Naive thymus-derived CD4-positive, alpha-beta T cell (primary cell): Measurements from ENCODE around the gene ZDHHC7. TPM values are rescaled to one million over a fixed set of nuclear protein-coding genes. Genes with fewer than 3 reads are reported as not detected.
A peak's percentile ranks its signal among the peaks of the same experiment; 100 is the strongest.

Experiments
- ATAC-seq: fragments of 150-1000 bp; cut with Tn5 transposase; 2 replicates; pipeline ENCODE4 v1.10.0; 2021; ENCODE audit warnings: mild to moderate bottlenecking, moderate library complexity
- CTCF ChIA-PET: fragments of 350-600 bp; sonication (Branson Sonifier 250); formaldehyde crosslinking; loops from one replicate; lab custom pipeline; 2021; ENCODE audit warnings: antibody characterized with exemption; lab: Charles Lee
- POLR2A ChIA-PET: fragments of 350-600 bp; sonication (Branson Sonifier 250); formaldehyde crosslinking; loops from one replicate; lab custom pipeline; 2021; ENCODE audit warnings: antibody characterized with exemption, inconsistent platforms; lab: Charles Lee
- DNase-seq, 9 donors: peaks; one replicate each; pipeline versions ENCODE4 v3.0.0 to v3.0.0-alpha.2; 2020 to 2022; ENCODE audit warnings: mixed read lengths in 1 of 9
- H3K27ac ChIP-seq: one replicate; pipeline ENCODE4 v1.7.0; 2013; ENCODE audit warnings: mild to moderate bottlenecking, low read depth, low read length, moderate library complexity
- H3K27me3 ChIP-seq, 2 donors: one replicate each; pipeline ENCODE4 v1.7.0; 2013; ENCODE audit warnings: low read length in 2 of 2, mild to moderate bottlenecking in 2 of 2, moderate library complexity in 2 of 2; ENCODE audit not compliant: control insufficient read depth in 2 of 2, insufficient read depth in 2 of 2
- H3K36me3 ChIP-seq, 3 experiments: 1 replicate in 2 of 3; 2 replicates in 1 of 3; pipeline ENCODE4 v1.7.0; 2013; ENCODE audit warnings: low read length in 3 of 3, mild to moderate bottlenecking in 3 of 3, moderate library complexity in 1 of 3; ENCODE audit not compliant: insufficient read depth in 3 of 3, control insufficient read depth in 2 of 3
- H3K4me1 ChIP-seq, 2 donors: one replicate each; pipeline ENCODE4 v1.7.0; 2013; ENCODE audit warnings: low read length in 2 of 2, mild to moderate bottlenecking in 2 of 2, moderate library complexity in 1 of 2; ENCODE audit not compliant: control insufficient read depth in 2 of 2, insufficient read depth in 2 of 2
- H3K4me3 ChIP-seq: 2 replicates; pipeline ENCODE4 v1.7.0; 2013; ENCODE audit warnings: mild to moderate bottlenecking, low read length
- H3K9me3 ChIP-seq, 3 experiments: 1 replicate in 2 of 3; 2 replicates in 1 of 3; pipeline ENCODE4 v1.7.0; 2013; ENCODE audit warnings: low read length in 3 of 3; ENCODE audit not compliant: control insufficient read depth in 2 of 3
- H3K27ac Mint-ChIP-seq, 9 donors: one replicate each; pipeline ENCODE4 v1.8.0; 2020 to 2022; ENCODE audit warnings: mixed read lengths in 9 of 9, mild to moderate bottlenecking in 8 of 9, moderate library complexity in 5 of 9, inconsistent platforms in 2 of 9
- H3K27me3 Mint-ChIP-seq, 5 donors: one replicate each; pipeline ENCODE4 v1.8.0; 2021 to 2022; ENCODE audit warnings: mixed read lengths in 5 of 5, mild to moderate bottlenecking in 1 of 5
- H3K36me3 Mint-ChIP-seq, 5 donors: one replicate each; pipeline ENCODE4 v1.8.0; 2020 to 2022; ENCODE audit warnings: mixed read lengths in 5 of 5, mild to moderate bottlenecking in 3 of 5, inconsistent platforms in 1 of 5
- H3K4me1 Mint-ChIP-seq, 7 donors: one replicate each; pipeline ENCODE4 v1.8.0; 2020 to 2022; ENCODE audit warnings: mixed read lengths in 7 of 7, mild to moderate bottlenecking in 3 of 7, inconsistent platforms in 1 of 7
- H3K4me3 Mint-ChIP-seq, 10 donors: one replicate each; pipeline ENCODE4 v1.8.0; 2020 to 2022; ENCODE audit warnings: mild to moderate bottlenecking in 10 of 10, mixed read lengths in 10 of 10, moderate library complexity in 6 of 10, inconsistent platforms in 2 of 10
- H3K9me3 Mint-ChIP-seq, 11 donors: one replicate each; pipeline ENCODE4 v1.8.0; 2020 to 2022; ENCODE audit warnings: mixed read lengths in 11 of 11, mild to moderate bottlenecking in 4 of 11, inconsistent platforms in 1 of 11, moderate library complexity in 1 of 11
- intact Hi-C, 2 donors: fragments of 100-400 bp; cut with micrococcal nuclease; formaldehyde crosslinking; loops; one replicate each; pipeline ENCODE4 v1.15.1; 2023
- polyA plus RNA-seq, 2 donors: library from polyadenylated mRNA; unstranded; fragments of 300-500 nt; fragmentation: Illumina TruSeq; gene quantifications; one replicate each; pipeline ENCODE4 v1.2.3, GENCODE V29; 2021
- total RNA-seq, 6 experiments: library from RNA in 5 of 6; stranded (reverse) in 5 of 6; gene quantifications; 1 replicate in 5 of 6; 2 replicates in 1 of 6; pipeline ENCODE4 v1.2.3 and lab custom pipeline; 2021 to 2026

Gene ZDHHC7
- total and polyA plus RNA-seq, 7 experiments from 2014 or later: 31.7 to 62.2 (median 33.4) TPM

DNA sequence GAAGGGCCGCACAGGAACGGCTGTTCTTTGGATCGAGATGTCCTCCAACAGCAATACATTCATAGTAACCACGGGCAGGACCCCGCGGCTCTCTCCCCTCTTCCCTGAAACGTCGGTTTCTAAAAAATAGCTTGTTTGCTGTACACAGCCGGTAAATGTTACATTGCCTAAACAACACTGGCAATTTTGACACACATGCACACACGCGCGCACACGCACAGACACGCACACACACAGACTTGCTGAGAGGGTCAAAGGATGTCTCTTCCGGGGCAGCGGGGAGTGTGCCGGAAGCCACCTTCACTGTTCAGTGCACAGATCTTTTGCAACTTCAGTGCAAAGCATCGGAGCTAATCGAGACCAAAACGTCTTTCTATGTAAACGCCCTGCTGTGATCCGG lies 35.8 kb downstream of the ZDHHC7 start:
- peak overlapping the region in 1 of 9 donors; percentile 3 for H3K27ac Mint-ChIP-seq
- POLR2A ChIA-PET: no interaction called here
- Histone ChIP-seq H3K4me1 (peaks cover 0 to 3% of the 10 kb centered on the region in 2 donors), H3K27me3 (no peaks in the 10 kb centered on the region), H3K36me3 (peaks cover 0 to 39% (median 12%) of the 10 kb centered on the region in 3 experiments), H3K9me3 (no peaks in the 10 kb centered on the region), H3K4me3 (no peak overlapping the region), H3K27ac (no peak overlapping the region)
- no peaks in the 10 kb centered on the region for H3K27me3 Mint-ChIP-seq
- H3K4me3 Mint-ChIP-seq: no peak overlapping the region
- peaks cover 0 to 5% (median 3%) of the 10 kb centered on the region in 7 donors for H3K4me1 Mint-ChIP-seq
- ATAC-seq (no peak), DNase-seq (no peak)
- intact Hi-C loops: no loop called here
- CTCF ChIA-PET: interaction anchor here (0.6 to 1.6 kb wide), 3 partner anchors 21 to 592 kb away, joined by 4 to 5 read pairs (median 4); no protein-coding TSS in a partner anchor
- peaks cover 5 to 35% (median 17%) of the 10 kb centered on the region in 5 donors for H3K36me3 Mint-ChIP-seq
- H3K9me3 Mint-ChIP-seq: no peaks in the 10 kb centered on the region

DNA sequence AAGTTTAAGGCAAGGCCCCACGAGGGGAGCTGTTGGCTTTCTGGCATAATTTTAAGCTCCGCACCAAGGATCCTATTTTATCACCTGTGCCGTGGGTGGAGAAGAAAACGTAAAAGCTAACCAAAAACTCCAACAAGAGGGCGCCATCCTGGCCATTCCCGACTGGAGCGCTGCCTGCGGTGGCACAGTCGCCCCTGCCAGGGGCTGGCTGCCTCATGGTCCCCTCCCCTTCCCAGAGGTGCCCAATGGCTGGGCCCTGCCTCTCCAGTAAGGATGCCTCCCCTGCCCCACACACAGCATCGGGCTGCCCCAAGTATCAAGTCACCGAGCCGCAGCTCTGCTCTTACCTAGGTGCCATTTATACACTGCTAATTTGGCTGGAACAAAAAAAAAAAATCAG lies 36.3 kb downstream of the ZDHHC7 start:
- DNase-seq: no peak
- Mint-ChIP-seq H3K4me3 (no peak overlapping the region), H3K27me3 (no peaks in the 10 kb centered on the region), H3K9me3 (no peaks in the 10 kb centered on the region), H3K36me3 (peaks cover 4 to 35% (median 16%) of the 10 kb centered on the region in 5 donors), H3K4me1 (peaks cover 0 to 8% (median 4%) of the 10 kb centered on the region in 7 donors), H3K27ac (peak overlapping the region in 1 of 9 donors; percentile 62)
- Histone ChIP-seq H3K27ac (no peak overlapping the region), H3K27me3 (no peaks in the 10 kb centered on the region), H3K36me3 (peaks cover 0 to 39% (median 12%) of the 10 kb centered on the region in 3 experiments), H3K4me1 (peaks cover 0 to 6% of the 10 kb centered on the region in 2 donors), H3K4me3 (no peak overlapping the region), H3K9me3 (no peaks in the 10 kb centered on the region)
- CTCF ChIA-PET: interaction anchor here (0.6 to 1.6 kb wide), 2 partner anchors 21 to 592 kb away, joined by 4 read pairs; no protein-coding TSS in a partner anchor
- POLR2A ChIA-PET: no interaction called here
- intact Hi-C loops: no loop called here
- no peak for ATAC-seq

DNA sequence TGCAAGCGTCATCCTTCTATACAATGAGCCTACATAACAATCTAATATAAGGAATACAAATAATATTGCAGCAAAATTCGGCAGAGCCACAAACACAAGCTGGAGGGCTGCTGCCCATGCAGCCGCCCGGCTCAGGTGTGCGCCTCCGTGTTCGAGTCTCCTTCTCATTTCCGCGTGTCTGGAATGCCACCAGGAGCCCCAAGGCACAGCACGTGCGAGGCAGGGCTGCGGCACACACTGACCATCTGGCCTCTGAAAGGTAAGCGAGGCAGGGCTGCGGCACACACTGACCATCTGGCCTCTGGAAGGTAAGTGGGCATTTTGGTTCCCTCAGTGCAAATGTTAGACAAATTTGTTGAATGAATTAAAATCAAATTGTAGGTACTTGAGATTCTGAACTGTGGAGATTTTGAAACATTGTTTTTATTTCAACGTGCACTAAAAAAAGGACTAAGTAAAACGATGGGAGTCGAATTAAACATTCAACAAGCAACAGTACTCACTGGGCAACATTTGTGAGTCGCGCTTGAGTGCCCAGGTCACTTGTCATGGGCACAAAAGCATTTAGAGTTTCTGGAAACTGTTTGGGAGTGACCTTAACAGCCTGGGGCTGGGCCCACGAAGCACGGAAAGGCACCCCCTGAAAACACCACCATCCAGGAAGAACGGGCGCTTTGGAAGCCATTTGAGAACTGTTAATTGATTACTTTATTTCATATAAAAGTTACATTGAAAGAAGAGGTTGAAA lies 37.4 kb downstream of the ZDHHC7 start:
- no peak for DNase-seq
- peaks cover 0 to 6% of the 10 kb centered on the region in 2 donors for H3K4me1 ChIP-seq

DNA sequence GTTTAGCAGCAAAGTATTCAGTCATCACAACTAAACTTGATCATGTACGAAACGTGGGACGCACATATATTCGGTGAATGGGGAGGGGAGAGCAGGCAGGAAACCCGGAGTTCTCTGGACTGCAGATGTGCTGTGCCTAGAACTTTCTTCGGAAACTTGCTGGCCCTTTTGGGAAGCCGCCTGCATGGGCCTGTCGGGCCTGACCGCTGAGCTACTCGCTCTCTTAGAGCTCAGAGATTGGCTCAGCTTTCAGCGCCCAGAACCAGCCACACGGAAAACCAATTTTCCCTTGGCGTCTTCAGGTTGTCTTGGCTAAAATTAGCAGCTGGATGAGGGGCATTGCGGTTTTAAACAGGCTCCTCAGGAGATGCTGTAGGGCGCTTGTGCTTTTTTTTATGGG lies 38.1 kb downstream of the ZDHHC7 start:
- Histone ChIP-seq H3K9me3 (no peaks in the 10 kb centered on the region), H3K27me3 (no peaks in the 10 kb centered on the region), H3K4me1 (peaks cover 0 to 6% of the 10 kb centered on the region in 2 donors), H3K4me3 (no peak overlapping the region), H3K27ac (no peak overlapping the region), H3K36me3 (peaks cover 0 to 38% (median 5%) of the 10 kb centered on the region in 3 experiments)
- no peak overlapping the region for H3K4me3 Mint-ChIP-seq
- H3K4me1 Mint-ChIP-seq: peaks cover 0 to 8% (median 4%) of the 10 kb centered on the region in 7 donors
- POLR2A ChIA-PET: no interaction called here
- H3K27me3 Mint-ChIP-seq: no peaks in the 10 kb centered on the region
- H3K27ac Mint-ChIP-seq: peak overlapping the region in 1 of 9 donors; percentile 5
- intact Hi-C loops: no loop called here
- ATAC-seq (no peak), DNase-seq (no peak)
- CTCF ChIA-PET: no interaction called here
- H3K36me3 Mint-ChIP-seq: peaks cover 0 to 30% (median 12%) of the 10 kb centered on the region in 5 donors
- no peaks in the 10 kb centered on the region for H3K9me3 Mint-ChIP-seq

More for the DNA sequence above, 37.4 kb downstream of the ZDHHC7 start:
- H3K4me1 Mint-ChIP-seq: peaks cover 0 to 8% (median 4%) of the 10 kb centered on the region in 7 donors
- peaks cover 0 to 30% (median 12%) of the 10 kb centered on the region in 5 donors for H3K36me3 Mint-ChIP-seq
- H3K9me3 ChIP-seq: no peaks in the 10 kb centered on the region
- no peak overlapping the region for H3K4me3 Mint-ChIP-seq
- H3K9me3 Mint-ChIP-seq: no peaks in the 10 kb centered on the region
- no peak for ATAC-seq
- ChIA-PET CTCF (no interaction called here), POLR2A (no interaction called here)
- peaks cover 0 to 39% (median 5%) of the 10 kb centered on the region in 3 experiments for H3K36me3 ChIP-seq
- H3K27ac Mint-ChIP-seq: no peak overlapping the region
- no peaks in the 10 kb centered on the region for H3K27me3 ChIP-seq
- intact Hi-C loops: no loop called here
- no peaks in the 10 kb centered on the region for H3K27me3 Mint-ChIP-seq
- H3K27ac ChIP-seq: no peak overlapping the region
- no peak overlapping the region for H3K4me3 ChIP-seq

DNA sequence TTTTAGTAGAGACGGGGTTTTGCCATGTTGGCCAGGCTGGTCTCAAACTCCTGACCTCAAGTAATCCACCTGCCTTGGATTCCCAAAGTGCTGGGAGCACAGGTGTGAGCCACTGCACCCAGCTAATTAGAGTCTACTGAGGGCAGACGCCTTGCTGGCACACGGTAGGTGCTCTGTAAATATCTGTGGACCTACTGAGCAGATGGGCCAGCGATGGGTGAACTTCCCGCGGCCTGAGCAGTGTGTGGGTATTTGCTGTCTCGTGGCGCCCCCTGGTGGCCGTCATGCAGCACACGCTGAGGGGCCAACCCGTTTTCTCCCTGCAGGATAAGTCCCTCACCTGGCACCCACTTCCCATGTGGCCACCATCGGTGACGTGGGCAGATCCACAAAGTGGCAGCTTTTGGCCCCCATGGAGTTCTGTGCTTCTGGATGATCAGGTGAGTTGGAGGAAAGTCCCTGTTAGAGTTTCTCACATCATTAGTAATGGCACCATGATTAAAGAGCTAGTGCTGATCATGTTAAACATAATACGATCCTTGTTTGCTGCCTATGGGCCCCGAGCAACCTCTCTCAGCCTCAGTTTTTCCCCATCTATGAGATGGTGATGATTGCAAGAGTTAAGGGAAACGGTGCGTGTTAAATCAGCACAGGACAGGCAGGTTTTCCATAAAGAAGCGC lies 40.7 kb downstream of the ZDHHC7 start:
- Histone ChIP-seq H3K4me1 (peaks cover 0 to 6% of the 10 kb centered on the region in 2 donors), H3K27me3 (no peaks in the 10 kb centered on the region), H3K27ac (no peak overlapping the region), H3K9me3 (no peaks in the 10 kb centered on the region), H3K4me3 (no peak overlapping the region), H3K36me3 (peaks cover 0 to 12% (median 2%) of the 10 kb centered on the region in 3 experiments)
- intact Hi-C loops: loop anchor here (1.0 to 2.0 kb wide), 8 partner anchors 45 to 693 kb away; no protein-coding TSS in a partner anchor
- Mint-ChIP-seq H3K9me3 (peaks cover 0 to 5% (median 0%) of the 10 kb centered on the region in 11 donors), H3K27me3 (no peaks in the 10 kb centered on the region), H3K27ac (peak overlapping the region in 3 of 9 donors; percentile 9 to 78 (median 46)), H3K36me3 (peaks cover 0 to 15% (median 4%) of the 10 kb centered on the region in 5 donors), H3K4me3 (no peak overlapping the region), H3K4me1 (peaks cover 0 to 8% (median 4%) of the 10 kb centered on the region in 7 donors)
- DNase-seq: peak; percentile 60 to 79 (median 74)
- ChIA-PET CTCF (interaction anchor here (0.7 to 7.0 kb wide), 13 partner anchors 9 to 231 kb away, joined by 3 to 60 read pairs (median 4); no protein-coding TSS in a partner anchor), POLR2A (interaction anchor here (0.7 to 1.1 kb wide), 2 partner anchors 215 to 216 kb away, joined by 3 read pairs; no protein-coding TSS in a partner anchor)
- peak; percentile 92 for ATAC-seq

DNA sequence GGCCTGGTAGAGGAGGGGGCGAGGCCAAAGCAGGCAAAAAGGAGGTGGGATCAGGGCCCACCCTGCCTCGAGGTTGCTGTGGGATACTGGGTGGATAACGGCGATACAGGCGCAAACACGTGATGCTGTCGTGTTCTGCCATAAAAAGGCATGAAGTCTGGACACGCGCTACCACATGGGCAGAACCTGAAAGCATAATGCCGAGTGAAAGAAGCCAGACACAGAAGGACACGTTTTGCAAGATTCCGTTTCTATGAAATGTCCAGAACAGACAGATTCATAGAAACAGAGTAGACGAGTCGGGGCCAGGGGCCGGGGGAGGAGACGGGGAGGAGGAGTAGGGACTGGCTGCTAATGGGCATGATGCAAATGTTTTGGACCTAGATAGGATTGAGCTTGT lies 43.5 kb downstream of the ZDHHC7 start:
- ChIA-PET CTCF (interaction anchor here (0.7 to 7.0 kb wide), 6 partner anchors 42 to 340 kb away, joined by 3 to 60 read pairs (median 3); no protein-coding TSS in a partner anchor), POLR2A (no interaction called here)
- peaks cover 0 to 6% of the 10 kb centered on the region in 2 donors for H3K4me1 ChIP-seq
- Mint-ChIP-seq H3K4me3 (no peak overlapping the region), H3K36me3 (no peaks in the 10 kb centered on the region), H3K9me3 (peaks cover 0 to 7% (median 0%) of the 10 kb centered on the region in 11 donors), H3K27me3 (peaks cover 0 to 4% (median 0%) of the 10 kb centered on the region in 5 donors), H3K4me1 (peaks cover 0 to 8% (median 4%) of the 10 kb centered on the region in 7 donors), H3K27ac (no peak overlapping the region)
- ATAC-seq (no peak), DNase-seq (no peak)
- no peaks in the 10 kb centered on the region for H3K36me3 ChIP-seq
- intact Hi-C loops: no loop called here
- H3K27me3 ChIP-seq: no peaks in the 10 kb centered on the region
- no peak overlapping the region for H3K27ac ChIP-seq
- H3K9me3 ChIP-seq: no peaks in the 10 kb centered on the region
- H3K4me3 ChIP-seq: no peak overlapping the region
